ENCODE results near the gene CCSAP. TPM values are rescaled to one million over a fixed set of nuclear protein-coding genes. Genes with fewer than 3 reads are reported as not detected.
A peak's percentile ranks its signal among the peaks of the same experiment; 100 is the strongest.

CCSAP gene
- total and polyA plus RNA-seq, 2 of the 13 experiments (the other 11 are each of a cell fraction or from before 2014, with no cell fraction given): 3.7 to 9.0 TPM

- TF ChIP-seq ZNF124 (CRISPR knock-in tag; IDR thresholded peaks at IDR 0.05) (no peak), ZNF382 (CRISPR knock-in tag; IDR thresholded peaks at IDR 0.05; ENCODE audit: borderline replicate concordance) (no peak), ZNF747 (CRISPR knock-in tag; IDR thresholded peaks at IDR 0.05; ENCODE audit: borderline replicate concordance) (no peak), ZNF12 (CRISPR knock-in tag; IDR thresholded peaks at IDR 0.05) (0 out of 2 replicates have a peak, but pooled peaks have one; percentile 20), STAG1 (CRISPR knock-in tag; IDR thresholded peaks at IDR 0.05) (peak; percentile 5; the same call in 1 of the 2 replicates), CC2D1A (CRISPR knock-in tag; IDR thresholded peaks at IDR 0.05) (peak; percentile 35; the same call in 1 of the 2 replicates), TMF1 (CRISPR knock-in tag; IDR thresholded peaks at IDR 0.05; ENCODE audit: low read depth) (no peak), CREM (IDR thresholded peaks at IDR 0.05) (peak; percentile 70), CREM (CRISPR knock-in tag; IDR thresholded peaks at IDR 0.05) (no peak), CBX2 (IDR thresholded peaks at IDR 0.05; ENCODE audit: low read depth, low read length) (no peak), CBX2 (CRISPR knock-in tag; IDR thresholded peaks at IDR 0.05; ENCODE audit: low read depth) (no peak), RBFOX2 (IDR thresholded peaks at IDR 0.05; ENCODE audit: low read depth, low read length) (no peak), SIN3B (IDR thresholded peaks at IDR 0.05; ENCODE audit: low read length) (no peak), KAT2B (IDR thresholded peaks at IDR 0.05; ENCODE audit: borderline replicate concordance, low read depth, low read length) (no peak), ZBTB42 (CRISPR knock-in tag; IDR thresholded peaks at IDR 0.05) (no peak), ZNF276 (CRISPR knock-in tag; IDR thresholded peaks at IDR 0.05; ENCODE audit: low read depth) (no peak), XRCC5 (optimal IDR thresholded peaks at IDR 0.05; ENCODE audit: low read length) (peak; percentile 53), TBX3 (IDR thresholded peaks at IDR 0.05; ENCODE audit: borderline replicate concordance) (peak; percentile 63), NR2F2 (IDR thresholded peaks at IDR 0.05; ENCODE audit: borderline replicate concordance, low read depth) (peak; percentile 76; the same call in 1 of the 2 replicates), SALL1 (CRISPR knock-in tag; IDR thresholded peaks at IDR 0.05) (peak; percentile 83), ZNF550 (CRISPR knock-in tag; IDR thresholded peaks at IDR 0.05; ENCODE audit: borderline replicate concordance) (no peak), ZNF574 (CRISPR knock-in tag; IDR thresholded peaks at IDR 0.05) (no peak)
- TF ChIP-seq, protein P1, sequence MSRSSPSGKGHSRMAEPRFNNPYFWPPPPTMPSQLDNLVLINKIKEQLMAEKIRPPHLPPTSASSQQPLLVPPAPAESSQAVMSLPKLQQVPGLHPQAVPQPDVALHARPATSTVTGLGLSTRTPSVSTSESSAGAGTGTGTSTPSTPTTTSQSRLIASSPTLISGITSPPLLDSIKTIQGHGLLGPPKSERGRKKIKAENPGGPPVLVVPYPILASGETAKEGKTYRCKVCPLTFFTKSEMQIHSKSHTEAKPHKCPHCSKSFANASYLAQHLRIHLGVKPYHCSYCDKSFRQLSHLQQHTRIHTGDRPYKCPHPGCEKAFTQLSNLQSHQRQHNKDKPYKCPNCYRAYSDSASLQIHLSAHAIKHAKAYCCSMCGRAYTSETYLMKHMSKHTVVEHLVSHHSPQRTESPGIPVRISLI (CRISPR knock-in tag; IDR thresholded peaks at IDR 0.05; ENCODE audit: borderline replicate concordance): peak; percentile 22; the same call in 1 of the 2 replicates
- TF ChIP-seq, protein P2, sequence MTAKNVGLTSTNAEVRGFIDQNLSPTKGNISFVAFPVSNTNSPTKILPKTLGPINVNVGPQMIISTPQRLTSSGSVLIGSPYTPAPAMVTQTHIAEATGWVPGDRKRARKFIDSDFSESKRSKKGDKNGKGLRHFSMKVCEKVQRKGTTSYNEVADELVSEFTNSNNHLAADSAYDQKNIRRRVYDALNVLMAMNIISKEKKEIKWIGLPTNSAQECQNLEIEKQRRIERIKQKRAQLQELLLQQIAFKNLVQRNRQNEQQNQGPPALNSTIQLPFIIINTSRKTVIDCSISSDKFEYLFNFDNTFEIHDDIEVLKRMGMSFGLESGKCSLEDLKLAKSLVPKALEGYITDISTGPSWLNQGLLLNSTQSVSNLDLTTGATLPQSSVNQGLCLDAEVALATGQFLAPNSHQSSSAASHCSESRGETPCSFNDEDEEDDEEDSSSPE (CRISPR knock-in tag; IDR thresholded peaks at IDR 0.05): no peak
- TF ChIP-seq, protein P3, sequence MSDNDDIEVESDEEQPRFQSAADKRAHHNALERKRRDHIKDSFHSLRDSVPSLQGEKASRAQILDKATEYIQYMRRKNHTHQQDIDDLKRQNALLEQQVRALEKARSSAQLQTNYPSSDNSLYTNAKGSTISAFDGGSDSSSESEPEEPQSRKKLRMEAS (IDR thresholded peaks at IDR 0.05): peak; percentile 46; the same call in 1 of the 2 replicates
Measured at GRCh38 chr1:229298887-229299503, 43.9 kb downstream of the CCSAP start (continued).
